HG03097 (cell line): ENCODE results near the gene NEDD9.

Experiments used
- ATAC-seq: cut with Tn5 transposase; IDR thresholded peaks from one replicate; pipeline ENCODE4 v1.9.1; 2021; ENCODE audit not compliant: unreplicated experiment, low FRiP score

Gene NEDD9

DNA sequence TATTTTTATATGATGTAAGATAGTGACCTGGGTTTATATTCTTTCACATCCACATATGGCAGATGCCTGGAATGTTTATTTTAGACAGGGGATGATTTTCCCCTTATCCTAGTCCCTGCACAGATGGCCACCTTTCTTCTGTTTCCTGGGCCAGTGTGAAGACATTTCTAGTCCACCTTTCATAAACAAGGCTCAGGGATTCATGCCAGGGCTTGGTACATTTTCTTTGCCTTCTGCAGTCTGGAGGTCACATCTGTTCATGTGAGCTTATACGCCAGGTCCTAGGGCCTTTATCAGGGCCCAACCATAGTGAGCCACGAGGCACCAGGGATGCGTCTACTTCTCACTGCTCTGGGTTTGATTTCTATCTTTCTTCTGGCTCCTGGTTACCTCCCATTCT is 82.9 kb downstream of the NEDD9 start:
- no peak for ATAC-seq

GRCh38 chr6:11146117-11146826 is 86.2 kb downstream of the NEDD9 start:
- ATAC-seq = no peak

DNA sequence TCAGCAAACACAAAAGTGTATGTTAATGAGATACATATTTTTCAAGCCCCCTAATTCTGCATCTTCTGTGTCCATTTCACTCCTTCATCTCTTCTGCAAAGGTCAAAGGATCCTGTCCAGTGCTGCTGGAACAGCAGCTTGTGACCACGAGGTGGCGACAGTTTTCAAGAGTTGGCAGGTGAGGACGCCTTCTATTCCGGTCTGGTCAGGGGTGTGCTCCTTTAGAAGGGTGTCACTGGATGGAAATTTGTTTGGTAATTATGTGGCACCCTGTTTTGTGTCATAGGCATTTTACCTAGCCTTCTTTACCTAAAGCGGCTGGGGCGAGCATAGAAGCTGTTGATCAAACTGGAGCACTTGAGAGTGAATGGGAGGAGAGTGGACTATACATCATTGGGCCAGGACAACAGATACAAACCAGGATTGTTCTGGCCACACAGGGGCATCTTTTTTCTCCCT is 88.0 kb downstream of the NEDD9 start:
- ATAC-seq = peak; percentile 70

GRCh38 chr6:11143394-11144371 is 88.8 kb downstream of the NEDD9 start:
- no peak for ATAC-seq

GRCh38 chr6:11142296-11143027 is 90.0 kb downstream of the NEDD9 start:
- ATAC-seq = no peak

DNA sequence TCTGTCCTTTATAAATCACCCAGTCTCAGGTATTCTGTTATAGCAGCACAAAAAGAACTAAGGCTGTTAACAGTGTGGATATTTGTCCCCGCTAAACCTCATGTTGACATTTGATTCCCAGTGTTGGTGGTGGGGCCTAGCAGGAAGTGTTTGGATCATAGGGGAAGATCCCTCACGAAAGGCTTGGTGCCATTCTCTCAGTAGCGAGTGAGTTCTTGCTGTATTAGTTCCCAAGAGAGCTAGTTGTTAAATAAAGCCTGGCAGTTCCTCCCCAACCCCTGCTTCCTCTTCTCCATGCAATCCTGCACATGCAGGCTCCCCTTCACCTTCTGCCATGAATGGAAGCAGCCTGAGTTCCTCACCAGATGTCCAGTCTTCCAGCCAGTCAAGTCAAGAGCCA is 91.2 kb downstream of the NEDD9 start:
- no peak for ATAC-seq

DNA sequence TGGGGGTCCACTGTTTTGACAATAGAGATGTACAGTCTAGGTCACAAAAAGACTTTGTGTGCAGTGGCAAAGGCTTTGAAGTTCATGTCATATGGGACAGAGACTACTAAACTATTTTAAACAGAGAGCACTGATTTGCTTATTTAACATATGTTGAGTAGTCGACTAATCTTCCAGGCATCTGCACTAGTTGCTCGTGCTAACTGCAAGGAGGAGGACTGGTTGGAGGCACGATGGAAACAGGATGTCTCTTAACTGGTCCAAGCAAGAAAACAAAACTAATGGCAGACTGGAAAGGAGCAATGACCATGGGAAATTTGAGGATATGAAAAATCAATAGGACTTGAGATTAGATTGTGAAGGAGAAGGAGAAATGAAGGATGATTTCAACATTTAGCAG is 92.4 kb downstream of the NEDD9 start:
- ATAC-seq = no peak

DNA sequence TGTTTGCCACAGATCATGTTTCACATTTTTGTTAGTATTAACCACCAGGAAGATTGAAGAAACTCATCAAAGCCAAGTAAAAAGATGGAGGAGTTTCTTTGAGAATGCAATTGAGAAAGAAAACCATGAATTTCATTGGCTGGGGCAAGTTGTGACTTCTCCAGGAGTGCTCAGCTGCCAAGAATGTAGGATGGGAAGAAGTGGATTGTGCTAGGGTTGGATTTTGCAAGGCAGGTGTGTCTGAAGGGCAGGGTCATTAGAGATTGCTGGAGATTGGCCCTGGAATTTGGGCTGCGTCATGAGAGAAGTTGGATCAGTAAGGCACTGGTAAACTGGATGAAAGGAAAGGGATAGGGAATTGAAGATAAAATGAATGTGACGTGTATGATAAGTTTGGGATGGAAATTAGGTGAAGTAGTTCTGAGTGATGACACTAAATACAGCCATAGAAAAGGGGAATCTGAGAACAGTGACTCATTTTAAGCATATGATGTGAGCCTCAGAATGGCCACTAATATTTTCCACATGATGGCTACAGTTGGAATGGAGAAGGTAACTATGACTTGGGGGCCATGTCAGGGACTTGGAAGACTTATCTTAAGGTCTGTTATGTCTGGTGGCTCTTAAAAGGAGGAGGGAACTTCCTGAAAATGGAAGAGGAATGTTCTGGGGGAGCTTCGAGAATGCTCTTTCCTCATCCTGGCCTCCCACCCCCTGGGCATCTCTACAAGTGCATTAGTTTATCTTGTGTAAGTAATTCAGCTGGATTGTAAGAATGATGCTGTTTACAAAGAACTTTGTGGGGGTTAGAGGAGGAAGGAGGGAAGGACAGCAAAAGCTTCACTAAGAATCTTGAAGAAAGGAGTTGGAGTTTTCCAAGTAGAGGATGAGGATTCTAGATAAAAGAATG is 93.2 kb downstream of the NEDD9 start:
- no peak for ATAC-seq

GRCh38 chr6:11136809-11137208 is 95.7 kb downstream of the NEDD9 start:
- ATAC-seq = no peak
